GM19395 (cell line): ENCODE measurements around the gene TSPAN2.
A peak's percentile ranks its signal among the peaks of the same experiment; 100 is the strongest.

ENCODE experiments used
- ATAC-seq: cut with Tn5 transposase; IDR thresholded peaks from one replicate; pipeline ENCODE4 v1.9.1; 2021; ENCODE audit warnings: mild to moderate bottlenecking, moderate library complexity; ENCODE audit not compliant: unreplicated experiment

TSPAN2 gene

DNA sequence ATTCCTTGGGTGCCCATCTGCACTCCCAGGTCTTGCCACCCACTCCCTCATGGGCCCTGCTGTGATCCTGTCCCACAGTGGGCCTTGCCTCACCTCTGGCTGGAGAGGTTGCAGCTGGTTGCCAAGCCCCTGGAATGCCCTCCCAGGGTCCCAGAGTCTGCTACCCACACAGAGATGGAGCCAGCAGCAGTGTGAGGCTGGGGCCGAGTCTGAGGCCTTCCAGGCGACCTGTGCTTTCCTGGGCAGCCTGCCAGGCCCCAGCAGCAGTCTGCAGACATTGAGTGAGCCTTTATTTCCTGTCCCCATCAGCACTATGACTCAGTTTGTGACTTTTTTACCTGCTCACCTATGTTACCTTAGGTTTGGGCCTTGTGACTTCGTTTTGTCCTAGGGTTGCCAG is 25.0 kb upstream of the TSPAN2 start:
- no peak for ATAC-seq

- no peak for ATAC-seq
These were observed 24.5 kb upstream of the TSPAN2 start for GRCh38 chr1:115113766-115114165.

DNA sequence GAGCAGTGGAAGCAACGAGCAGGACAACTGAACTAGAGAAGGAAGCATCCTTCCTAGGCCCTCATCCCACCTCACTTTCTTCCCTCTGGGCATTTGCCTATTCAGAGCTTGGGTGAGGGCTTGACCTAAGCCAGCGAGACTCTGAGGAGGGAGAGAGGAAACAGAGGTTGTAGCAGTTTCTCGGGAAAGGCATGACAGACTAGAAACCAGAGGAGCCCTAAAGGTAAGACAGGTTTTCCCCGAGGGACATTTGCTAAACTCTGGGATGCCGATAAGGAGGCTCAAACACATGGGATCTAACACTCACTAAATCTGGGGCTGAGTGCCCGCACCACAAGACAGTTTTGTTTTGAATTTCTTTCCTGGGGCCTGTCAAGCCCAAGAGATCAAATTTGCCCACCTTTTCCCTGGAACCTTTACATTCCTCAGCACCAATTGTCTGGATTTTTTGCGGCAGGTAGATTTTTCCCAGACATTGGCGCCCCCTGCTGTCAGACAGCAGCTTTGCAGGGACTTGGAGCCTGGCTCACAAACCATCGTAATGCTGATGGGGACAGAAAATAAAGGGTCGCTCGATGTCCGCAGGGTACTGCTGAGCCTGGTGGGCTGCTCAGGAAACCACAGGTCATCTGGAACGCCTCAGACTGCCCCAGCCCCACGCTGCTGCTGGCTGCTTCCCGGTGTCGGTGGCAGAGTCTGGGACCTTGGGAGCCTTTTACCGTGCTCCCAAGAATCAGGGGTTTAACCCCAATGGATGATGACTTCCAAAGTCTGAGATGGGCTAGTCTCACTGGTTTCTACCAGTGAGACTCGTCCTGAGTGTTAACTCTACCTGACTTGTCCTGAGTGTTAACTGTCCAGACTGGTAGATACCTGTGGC is 23.4 kb upstream of the TSPAN2 start:
- ATAC-seq = no peak

DNA sequence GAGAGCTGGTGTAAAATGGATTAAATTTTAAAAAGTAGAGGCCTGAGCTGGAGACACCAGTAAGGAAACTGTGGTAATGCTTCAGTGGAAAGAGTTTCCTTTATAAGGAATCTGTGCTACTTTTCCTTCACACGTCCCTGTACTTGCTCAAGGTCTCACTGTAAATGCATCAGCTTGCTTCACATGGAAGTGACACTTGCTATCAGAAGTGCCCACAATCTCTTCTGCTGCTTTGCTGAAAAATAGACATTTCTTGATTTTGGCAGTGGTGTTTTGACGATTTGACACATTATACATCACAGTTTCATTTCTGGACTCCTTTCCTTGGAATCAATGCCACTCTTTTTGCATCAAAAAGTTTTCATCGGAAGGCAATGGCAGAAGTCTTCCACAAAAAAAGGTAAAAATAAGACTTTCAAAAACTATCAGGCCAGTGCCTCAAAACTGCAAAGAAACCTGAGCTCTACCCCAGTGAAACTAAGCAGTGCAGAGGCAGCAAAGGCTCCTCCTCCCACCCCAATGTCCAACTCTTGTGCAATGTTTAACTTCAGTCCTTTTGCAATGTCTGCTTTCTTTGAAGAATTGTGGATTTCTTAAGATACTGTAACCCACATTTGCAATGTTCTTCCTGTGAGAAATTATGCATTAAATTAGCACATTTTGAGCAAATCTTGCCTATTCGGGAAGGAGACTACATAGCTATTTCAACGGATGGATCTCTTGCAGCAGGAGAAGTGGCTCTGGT is 18.4 kb upstream of the TSPAN2 start:
- ATAC-seq = no peak

DNA sequence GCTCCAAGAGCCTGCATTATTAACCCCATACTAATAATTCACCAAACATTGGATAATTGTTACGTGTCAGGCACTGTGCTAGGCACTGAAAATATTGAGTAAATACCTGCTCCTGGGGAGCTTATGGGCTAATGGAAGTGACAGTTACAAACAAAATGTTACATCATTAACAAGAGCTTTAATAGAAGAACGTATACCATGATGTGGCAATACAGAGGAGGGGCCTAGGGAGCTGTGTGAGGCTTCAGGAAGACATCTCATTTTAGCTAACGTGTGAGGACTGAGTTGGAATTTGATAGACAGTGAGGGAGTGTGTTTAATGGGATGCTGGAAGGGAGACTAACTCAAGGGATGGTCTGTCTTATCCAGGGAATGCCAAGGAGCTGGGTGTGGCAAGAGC is 16.5 kb upstream of the TSPAN2 start:
- ATAC-seq = no peak

- ATAC-seq = no peak
These were observed 10.4 kb upstream of the TSPAN2 start for GRCh38 chr1:115099693-115100050.

GRCh38 chr1:115098979-115099692 is 9.8 kb upstream of the TSPAN2 start:
- ATAC-seq = peak; percentile 95

- no peak for ATAC-seq
These were observed 2.9 kb upstream of the TSPAN2 start for GRCh38 chr1:115092175-115092574.

- ATAC-seq = no peak
These were observed 2.3 kb upstream of the TSPAN2 start for GRCh38 chr1:115091572-115091971.

- no peak for ATAC-seq
These were observed 1.7 kb upstream of the TSPAN2 start for GRCh38 chr1:115090956-115091355.

DNA sequence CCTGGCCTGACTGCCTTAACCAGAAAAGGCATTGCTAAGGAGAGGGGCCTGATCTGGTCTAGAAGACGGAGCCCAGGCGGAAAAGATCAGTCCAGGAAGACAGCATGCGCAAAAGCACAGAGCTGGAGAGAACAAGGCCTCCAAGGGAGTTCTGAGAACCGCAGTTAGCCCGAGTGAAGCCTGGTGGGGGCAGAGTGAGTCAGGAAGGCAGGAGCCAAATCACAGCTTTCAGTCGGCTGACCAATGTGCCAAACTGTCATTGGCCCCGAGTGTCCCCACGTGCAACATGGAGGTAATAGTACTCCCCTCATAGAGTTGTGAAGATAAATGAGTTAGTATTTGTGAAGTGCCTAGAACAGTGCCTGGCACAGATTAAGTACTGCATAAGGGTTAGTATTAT is 1.2 kb upstream of the TSPAN2 start:
- ATAC-seq = no peak

DNA sequence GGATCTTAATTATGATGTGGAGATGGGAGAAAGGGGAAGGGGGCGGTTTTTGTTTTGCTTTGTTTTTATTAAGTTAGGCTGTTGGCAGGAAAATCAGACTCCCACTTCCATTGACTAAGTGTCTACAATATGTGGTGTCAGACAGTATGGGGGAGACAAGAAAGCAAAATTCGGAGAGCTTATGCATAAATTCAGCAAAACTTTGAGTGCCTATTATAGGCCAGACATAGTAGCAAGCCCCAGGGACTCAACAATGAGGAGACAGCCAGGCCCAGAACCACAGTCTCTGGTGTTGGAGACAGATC is 835 bp upstream of the TSPAN2 start:
- no peak for ATAC-seq

- no peak for ATAC-seq
These were observed 358 bp downstream of the TSPAN2 start for GRCh38 chr1:115088871-115089419.

- ATAC-seq = no peak
These were observed 1.1 kb downstream of the TSPAN2 start for GRCh38 chr1:115088115-115088778.

DNA sequence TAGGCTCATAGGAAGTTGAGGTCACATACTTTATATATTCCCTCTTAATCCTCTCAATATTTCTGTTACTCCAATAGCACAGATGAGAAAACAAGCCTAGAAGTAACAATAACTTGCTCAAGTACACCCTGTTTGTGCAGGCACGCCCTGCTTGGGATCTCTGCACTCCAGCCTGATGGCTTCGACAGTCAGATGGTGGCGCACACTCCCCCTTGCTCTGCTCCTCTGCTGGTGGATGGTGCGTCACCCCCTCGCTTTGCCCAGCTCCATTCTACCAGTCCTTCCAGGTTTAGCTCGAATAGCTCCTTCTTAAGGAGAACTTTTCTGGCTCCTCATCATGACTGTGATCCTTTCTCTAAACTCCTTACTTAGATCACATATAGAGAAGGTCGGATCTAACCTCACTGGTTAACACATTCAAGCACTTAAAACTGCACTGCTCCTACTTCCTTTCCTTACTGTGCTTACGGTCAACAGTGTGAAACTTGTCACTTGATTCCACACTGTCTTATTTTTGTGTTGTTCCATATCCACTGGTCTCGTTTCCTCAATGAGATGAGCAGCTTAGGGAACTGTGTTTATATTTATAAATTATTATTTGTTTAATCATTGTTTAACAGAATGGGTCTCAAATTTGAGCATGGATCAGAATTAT is 3.0 kb downstream of the TSPAN2 start:
- no peak for ATAC-seq

GRCh38 chr1:115084902-115085511 is 4.3 kb downstream of the TSPAN2 start:
- ATAC-seq = no peak

GRCh38 chr1:115082949-115083348 is 6.4 kb downstream of the TSPAN2 start:
- no peak for ATAC-seq

DNA sequence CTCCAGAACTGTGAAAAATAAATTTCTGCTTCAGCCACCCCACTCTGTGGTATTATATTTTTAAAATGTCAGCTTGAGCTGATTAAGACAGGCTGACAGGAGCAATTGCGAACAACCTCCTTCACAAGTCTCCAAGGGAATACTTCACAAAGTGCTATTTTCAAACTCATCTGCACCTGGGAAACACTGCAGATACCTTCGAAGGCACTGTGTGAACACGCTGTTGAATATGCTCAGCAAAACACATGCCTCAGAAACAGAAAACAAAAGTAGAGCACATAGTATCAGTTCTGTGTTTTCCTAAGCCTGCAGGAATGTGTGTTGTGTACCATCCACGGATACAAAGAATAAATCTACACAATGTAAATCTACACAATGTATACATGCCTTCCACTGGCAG is 10.6 kb downstream of the TSPAN2 start:
- no peak for ATAC-seq

- ATAC-seq = no peak
These were observed 11.3 kb downstream of the TSPAN2 start for GRCh38 chr1:115077984-115078330.

- no peak for ATAC-seq
These were observed 11.9 kb downstream of the TSPAN2 start for GRCh38 chr1:115077286-115077983.
